Fibroblast of lung (primary cell): ENCODE measurements around the gene PLA2G4C.

Experiments
- EZH2 ChIP-seq: IDR thresholded peaks from 2 replicates; pipeline ENCODE4 v1.5.1; 2012; ENCODE audit warnings: low read length, control low read depth, mild to moderate bottlenecking; ENCODE audit errors: missing control alignments
- TF ChIP-seq, protein P1 (sequence below), 2 donors: IDR thresholded peaks in 1 of 2; conservative IDR thresholded peaks in 1 of 2; 1 replicate in 1 of 2; 2 replicates in 1 of 2; pipeline ENCODE4 v1.5.1; 2011 to 2012; ENCODE audit warnings: low read length in 2 of 2, control low read depth in 1 of 2, inconsistent platforms in 1 of 2, low read depth in 1 of 2, mild to moderate bottlenecking in 1 of 2

DNA sequence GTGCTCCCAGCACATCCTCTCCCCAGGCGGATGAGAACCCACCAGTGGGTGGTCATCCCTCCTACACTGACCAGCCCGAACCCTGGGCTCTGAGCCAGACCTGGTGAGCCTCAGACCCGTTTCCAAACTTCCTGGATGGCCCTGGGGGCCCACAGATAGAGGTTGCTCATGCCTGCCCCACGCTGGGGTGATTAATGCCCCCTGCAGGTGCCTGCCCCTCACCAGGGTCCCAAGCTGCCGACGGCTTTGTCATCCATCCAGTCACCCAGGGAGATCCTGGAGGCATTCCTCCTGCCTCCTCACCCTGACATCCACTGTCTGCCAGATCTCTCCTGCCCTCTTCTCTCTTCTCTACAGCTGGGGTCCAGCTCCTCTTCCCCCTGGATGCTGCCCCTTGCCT is 28.4 kb upstream of the PLA2G4C start:
- TF ChIP-seq, protein P1, sequence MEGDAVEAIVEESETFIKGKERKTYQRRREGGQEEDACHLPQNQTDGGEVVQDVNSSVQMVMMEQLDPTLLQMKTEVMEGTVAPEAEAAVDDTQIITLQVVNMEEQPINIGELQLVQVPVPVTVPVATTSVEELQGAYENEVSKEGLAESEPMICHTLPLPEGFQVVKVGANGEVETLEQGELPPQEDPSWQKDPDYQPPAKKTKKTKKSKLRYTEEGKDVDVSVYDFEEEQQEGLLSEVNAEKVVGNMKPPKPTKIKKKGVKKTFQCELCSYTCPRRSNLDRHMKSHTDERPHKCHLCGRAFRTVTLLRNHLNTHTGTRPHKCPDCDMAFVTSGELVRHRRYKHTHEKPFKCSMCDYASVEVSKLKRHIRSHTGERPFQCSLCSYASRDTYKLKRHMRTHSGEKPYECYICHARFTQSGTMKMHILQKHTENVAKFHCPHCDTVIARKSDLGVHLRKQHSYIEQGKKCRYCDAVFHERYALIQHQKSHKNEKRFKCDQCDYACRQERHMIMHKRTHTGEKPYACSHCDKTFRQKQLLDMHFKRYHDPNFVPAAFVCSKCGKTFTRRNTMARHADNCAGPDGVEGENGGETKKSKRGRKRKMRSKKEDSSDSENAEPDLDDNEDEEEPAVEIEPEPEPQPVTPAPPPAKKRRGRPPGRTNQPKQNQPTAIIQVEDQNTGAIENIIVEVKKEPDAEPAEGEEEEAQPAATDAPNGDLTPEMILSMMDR (conservative IDR thresholded peaks at IDR 0.05 in 1 of 2, IDR thresholded peaks at IDR 0.05 in 1 of 2; ENCODE audit: low read depth in 1 of 2, low read length in 2 of 2): no peak
- no peak for TF ChIP-seq EZH2
